AG04450 (cell line): Measurements from ENCODE around the gene ERN1. TPM values are rescaled to one million over a fixed set of nuclear protein-coding genes. Genes with fewer than 3 reads are reported as not detected.
"Not testable (repeated sequence)": the region's sequence is repeated elsewhere in the genome, so short reads cannot be mapped to it uniquely, and the experiment has no call there.

ENCODE experiments used
- CTCF ChIA-PET: fragments of 300-600, 350-600 bp; formaldehyde crosslinking; extraction: SDS; loops from one replicate; lab custom pipeline; 2022; ENCODE audit warnings: antibody characterized with exemption, inconsistent platforms; lab: Charles Lee
- POLR2A ChIA-PET: fragments of 350-600 bp; formaldehyde crosslinking; extraction: SDS; loops from one replicate; lab custom pipeline; 2021; ENCODE audit warnings: antibody characterized with exemption, inconsistent platforms; lab: Yijun Ruan, JAX
- DNase-seq: peaks from one replicate; pipeline ENCODE4 v3.0.0-alpha.2; 2011; ENCODE audit warnings: low read depth, low spot score
- H3K27ac ChIP-seq: one replicate; pipeline ENCODE4 v1.5.1; 2012; ENCODE audit warnings: low read depth, low read length, control low read depth
- H3K27me3 ChIP-seq: one replicate; pipeline ENCODE4 v1.6.0; 2012; ENCODE audit warnings: low read length; ENCODE audit not compliant: control insufficient read depth, insufficient read depth
- H3K4me3 ChIP-seq: 2 replicates; pipeline ENCODE4 v1.5.1; 2011; ENCODE audit warnings: mild to moderate bottlenecking, low read depth, low read length, control low read depth
- H3K9me3 ChIP-seq: 2 replicates; pipeline ENCODE4 v1.5.1; 2012; ENCODE audit warnings: low read length; ENCODE audit not compliant: control insufficient read depth, insufficient read depth
- polyA plus RNA-seq: library from polyadenylated mRNA; depleted of rRNA; stranded (reverse); fragments of >200 nt; gene quantifications from 2 replicates; pipeline ENCODE4 v1.2.3, GENCODE V29; 2011
- TF ChIP-seq, protein P1 (sequence below): IDR thresholded peaks from 2 replicates; pipeline ENCODE4 v1.5.1; 2011; ENCODE audit warnings: low read depth, low read length, control low read depth, inconsistent platforms

Gene ERN1
- polyA plus RNA-seq, 1 experiment: 4.7 TPM

- Histone ChIP-seq H3K27me3 (peaks cover 2% of the 10 kb centered on the region), H3K4me3 (no peak overlapping the region), H3K27ac (no peak overlapping the region), H3K9me3 (no peaks in the 10 kb centered on the region)
- TF ChIP-seq, protein P1, sequence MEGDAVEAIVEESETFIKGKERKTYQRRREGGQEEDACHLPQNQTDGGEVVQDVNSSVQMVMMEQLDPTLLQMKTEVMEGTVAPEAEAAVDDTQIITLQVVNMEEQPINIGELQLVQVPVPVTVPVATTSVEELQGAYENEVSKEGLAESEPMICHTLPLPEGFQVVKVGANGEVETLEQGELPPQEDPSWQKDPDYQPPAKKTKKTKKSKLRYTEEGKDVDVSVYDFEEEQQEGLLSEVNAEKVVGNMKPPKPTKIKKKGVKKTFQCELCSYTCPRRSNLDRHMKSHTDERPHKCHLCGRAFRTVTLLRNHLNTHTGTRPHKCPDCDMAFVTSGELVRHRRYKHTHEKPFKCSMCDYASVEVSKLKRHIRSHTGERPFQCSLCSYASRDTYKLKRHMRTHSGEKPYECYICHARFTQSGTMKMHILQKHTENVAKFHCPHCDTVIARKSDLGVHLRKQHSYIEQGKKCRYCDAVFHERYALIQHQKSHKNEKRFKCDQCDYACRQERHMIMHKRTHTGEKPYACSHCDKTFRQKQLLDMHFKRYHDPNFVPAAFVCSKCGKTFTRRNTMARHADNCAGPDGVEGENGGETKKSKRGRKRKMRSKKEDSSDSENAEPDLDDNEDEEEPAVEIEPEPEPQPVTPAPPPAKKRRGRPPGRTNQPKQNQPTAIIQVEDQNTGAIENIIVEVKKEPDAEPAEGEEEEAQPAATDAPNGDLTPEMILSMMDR: no peak
- ChIA-PET POLR2A (no interaction called here), CTCF (interaction anchor here (0.9 to 11.8 kb wide), 8 partner anchors 11 to 239 kb away, joined by 3 to 698 read pairs (median 10); partner anchors contain the start of genes CSHL1, ERN1 and GH1)
- DNase-seq: no peak
These were observed 105.7 kb downstream of the ERN1 start for GRCh38 chr17:64024215-64024654.

- TF ChIP-seq, protein P1: no peak
- ChIA-PET POLR2A (no interaction called here), CTCF (interaction anchor here (0.8 to 1.3 kb wide), 3 partner anchors 76 to 260 kb away, joined by 3 to 4 read pairs (median 3); no protein-coding TSS in a partner anchor)
- peaks cover 2% of the 10 kb centered on the region for H3K27me3 ChIP-seq
- no peaks in the 10 kb centered on the region; the same call in 1 of the 2 replicates for H3K9me3 ChIP-seq
- no peak for DNase-seq
- H3K4me3 ChIP-seq: no peak overlapping the region
- no peak overlapping the region for H3K27ac ChIP-seq
These were observed 107.3 kb downstream of the ERN1 start for GRCh38 chr17:64022611-64023063.

DNA sequence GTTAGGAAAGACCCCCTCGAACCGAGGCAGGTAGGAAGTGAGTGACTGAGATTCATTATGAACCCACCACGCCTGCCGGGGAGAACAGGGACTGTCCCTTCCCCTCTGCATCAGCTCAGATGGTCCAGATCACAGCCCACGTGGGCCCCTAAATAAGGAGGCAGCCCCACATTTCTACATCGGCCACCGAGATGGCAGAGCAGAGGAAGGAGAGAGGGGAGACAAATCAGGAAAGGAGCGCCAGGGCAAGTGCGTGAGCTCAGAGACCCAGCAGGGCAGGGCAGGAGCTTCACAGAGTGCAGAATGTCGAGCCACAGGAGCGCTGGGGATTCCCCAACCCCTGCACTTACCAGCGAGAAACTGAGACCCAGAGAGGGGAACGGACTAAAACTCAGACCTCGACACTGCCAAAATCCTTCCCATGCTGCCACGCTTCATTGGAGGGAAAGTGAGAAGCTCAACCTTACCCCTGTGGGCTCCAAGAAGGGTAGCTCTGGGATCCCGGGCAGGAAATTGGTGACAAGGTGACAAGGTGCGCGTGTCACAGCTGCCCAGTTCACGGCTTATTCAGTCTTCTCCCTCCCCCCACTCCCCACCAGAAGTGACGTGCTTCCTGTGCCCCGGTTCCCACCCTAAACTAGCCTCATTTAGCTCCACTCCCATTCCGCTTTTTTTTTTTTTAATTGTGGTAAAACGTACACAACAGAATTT, 109.7 kb downstream of the ERN1 start, which contains the start of gene ICAM2:
Gene ICAM2, minus strand, starts transcription at position 578 of the 711 bp plus-strand sequence. CDS start 13,942 bp downstream, outside the sequence.
- no peak within 1 kb of the TSS for H3K27ac ChIP-seq
- no peaks in the 10 kb centered on the region; the same call in 1 of the 2 replicates for H3K9me3 ChIP-seq
- 0 out of 2 replicates have a peak within 1 kb of the TSS, but pooled peaks have one; percentile 4 for H3K4me3 ChIP-seq
- peaks cover 9% of the 10 kb centered on the region for H3K27me3 ChIP-seq
- ChIA-PET CTCF (interaction anchor here (0.6 to 2.5 kb wide), 7 partner anchors 10 to 388 kb away, joined by 3 to 21 read pairs (median 7); partner anchors contain the start of gene GH1), POLR2A (interaction anchor here (0.6 to 0.7 kb wide), 2 partner anchors 109 to 289 kb away, joined by 4 to 5 read pairs; no protein-coding TSS in a partner anchor)
- TF ChIP-seq, protein P1: no peak
- no peak for DNase-seq

DNA sequence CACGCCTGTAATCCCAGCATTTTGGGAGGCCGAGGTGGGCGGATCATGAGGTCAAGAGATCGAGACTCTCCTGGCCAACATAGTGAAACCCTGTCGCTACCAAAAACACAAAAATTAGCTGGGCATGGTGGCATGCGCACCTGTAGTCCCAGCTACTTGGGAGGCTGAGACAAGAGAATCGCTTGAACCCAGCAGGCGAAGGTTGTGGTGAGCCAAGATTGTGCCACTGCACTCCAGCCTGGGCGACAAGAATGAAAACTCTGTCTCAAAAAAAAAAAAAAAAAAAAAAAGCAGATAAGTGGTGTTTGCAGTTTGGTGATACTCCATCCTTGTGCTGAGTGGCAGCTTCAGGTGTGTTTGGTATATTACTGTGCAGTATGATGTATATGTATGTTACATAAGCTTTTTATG, 110.4 kb downstream of the ERN1 start:
- H3K27ac ChIP-seq, H3K4me3 ChIP-seq, H3K9me3 ChIP-seq, H3K27me3 ChIP-seq, DNase-seq: not testable (repeated sequence)
- ChIA-PET POLR2A (interaction anchor here (0.7 kb wide), 1 partner anchor 110 kb away, joined by 5 read pairs; no protein-coding TSS in a partner anchor), CTCF (interaction anchor here (0.7 to 2.5 kb wide), 4 partner anchors 10 to 100 kb away, joined by 7 to 21 read pairs (median 8); partner anchors contain the start of gene GH1)

GRCh38 chr17:64017381-64017980, 112.5 kb downstream of the ERN1 start:
- Histone ChIP-seq H3K27me3 (peaks cover 9% of the 10 kb centered on the region), H3K4me3 (no peak overlapping the region), H3K27ac (no peak overlapping the region), H3K9me3 (no peaks in the 10 kb centered on the region; the same call in 1 of the 2 replicates)
- DNase-seq: no peak
- ChIA-PET POLR2A (no interaction called here), CTCF (interaction anchor here (0.6 to 2.2 kb wide), 6 partner anchors 8 to 116 kb away, joined by 3 to 6 read pairs (median 4); no protein-coding TSS in a partner anchor)
- TF ChIP-seq, protein P1: peak; percentile 31; the same call in 1 of the 2 replicates
